HEK293 (cell line): Measurements from ENCODE around the gene PPP1R1A.
A peak's percentile ranks its signal among the peaks of the same experiment; 100 is the strongest.

ENCODE experiments used
- CTCF ChIA-PET: fragments of 350-600 bp; formaldehyde crosslinking; extraction: SDS; loops from one replicate; lab custom pipeline; 2021; ENCODE audit warnings: antibody characterized with exemption; lab: Yijun Ruan, JAX
- POLR2A ChIA-PET: fragments of 300-600 bp; formaldehyde crosslinking; extraction: SDS; loops from one replicate; lab custom pipeline; 2020; ENCODE audit warnings: antibody characterized with exemption, inconsistent platforms; lab: Yijun Ruan, JAX
- H3K27ac ChIP-seq: fragments of 200-500 bp; sonication (Bioruptor generic); 2 replicates; pipeline ENCODE4 v1.5.1; 2014; ENCODE audit warnings: low read depth, low read length, control low read depth, inconsistent platforms; ENCODE audit errors: extremely low read depth
- H3K36me3 ChIP-seq, 2 experiments: fragments of 200-500 bp in 1 of 2; sonication (Bioruptor generic) in 1 of 2; 1 replicate in 1 of 2; 2 replicates in 1 of 2; pipeline ENCODE4 v1.5.1; 2014 to 2017; ENCODE audit warnings: inconsistent platforms in 2 of 2, low read length in 2 of 2; ENCODE audit not compliant: control insufficient read depth in 2 of 2, insufficient read depth in 1 of 2
- H3K4me1 ChIP-seq: fragments of 200-500 bp; sonication (Bioruptor generic); 2 replicates; pipeline ENCODE4 v1.5.1; 2014; ENCODE audit warnings: mild to moderate bottlenecking, low read length, inconsistent platforms; ENCODE audit not compliant: control insufficient read depth, insufficient read depth
- H3K4me3 ChIP-seq: 2 replicates; pipeline ENCODE4 v1.5.1; 2011; ENCODE audit warnings: low read depth, mild to moderate bottlenecking, control low read depth, low read length, moderate library complexity
- H3K9me3 ChIP-seq: fragments of 200-500 bp; sonication (Bioruptor generic); 2 replicates; pipeline ENCODE4 v1.5.1; 2014; ENCODE audit warnings: low read depth, low read length, inconsistent platforms; ENCODE audit not compliant: control insufficient read depth, insufficient read depth
- GFI1B ChIP-seq: fragments of 450-650 bp; formaldehyde crosslinking; IDR thresholded peaks from 2 replicates; pipeline ENCODE4 v1.5.1; 2016; ENCODE audit warnings: missing biosample characterization, missing genetic modification characterization
- GLIS1 ChIP-seq: fragments of 450-650 bp; formaldehyde crosslinking; IDR thresholded peaks from 2 replicates; pipeline ENCODE4 v1.5.1; 2016; ENCODE audit warnings: missing biosample characterization, missing genetic modification characterization
- GLIS2 ChIP-seq: fragments of 450-650 bp; formaldehyde crosslinking; IDR thresholded peaks from 2 replicates; pipeline ENCODE4 v1.5.1; 2016; ENCODE audit warnings: missing biosample characterization, missing genetic modification characterization
- KLF17 ChIP-seq: fragments of 450-650 bp; formaldehyde crosslinking; IDR thresholded peaks from 2 replicates; pipeline ENCODE4 v1.5.1; 2016; ENCODE audit warnings: missing biosample characterization, missing genetic modification characterization
- KLF7 ChIP-seq: fragments of 450-650 bp; formaldehyde crosslinking; IDR thresholded peaks from 2 replicates; pipeline ENCODE4 v1.5.1; 2016; ENCODE audit warnings: missing biosample characterization, missing genetic modification characterization, borderline replicate concordance
- MEIS1 ChIP-seq: sonication (generic); formaldehyde crosslinking; IDR thresholded peaks from 2 replicates; pipeline ENCODE4 v1.8.1; 2022; ENCODE audit warnings: missing genetic modification reagents, mild to moderate bottlenecking, borderline replicate concordance
- PBX3 ChIP-seq: sonication (generic); formaldehyde crosslinking; IDR thresholded peaks from 2 replicates; pipeline ENCODE4 v1.8.1; 2022; ENCODE audit warnings: mild to moderate bottlenecking, moderate library complexity, missing genetic modification reagents
- ZBTB21 ChIP-seq: fragments of 450-650 bp; formaldehyde crosslinking; IDR thresholded peaks from 2 replicates; pipeline ENCODE4 v1.5.1; 2017; ENCODE audit warnings: missing biosample characterization, missing genetic modification characterization
- ZFP37 ChIP-seq: fragments of 450-650 bp; formaldehyde crosslinking; IDR thresholded peaks from 2 replicates; pipeline ENCODE4 v1.5.1; 2016; ENCODE audit warnings: missing biosample characterization, missing genetic modification characterization
- ZNF266 ChIP-seq: fragments of 450-650 bp; formaldehyde crosslinking; IDR thresholded peaks from 2 replicates; pipeline ENCODE4 v1.5.1; 2016; ENCODE audit warnings: missing biosample characterization, missing genetic modification characterization, low read depth
- ZNF302 ChIP-seq: fragments of 450-650 bp; formaldehyde crosslinking; IDR thresholded peaks from 2 replicates; pipeline ENCODE4 v1.5.1; 2016; ENCODE audit warnings: missing biosample characterization, missing genetic modification characterization, low read depth
- ZNF341 ChIP-seq: fragments of 450-650 bp; formaldehyde crosslinking; IDR thresholded peaks from 2 replicates; pipeline ENCODE4; 2016; ENCODE audit warnings: low read depth, missing biosample characterization, missing genetic modification characterization
- ZNF350 ChIP-seq: fragments of 450-650 bp; formaldehyde crosslinking; IDR thresholded peaks from 2 replicates; pipeline ENCODE4 v1.5.0; 2017; ENCODE audit warnings: missing biosample characterization, mild to moderate bottlenecking, missing genetic modification characterization
- ZNF398 ChIP-seq: fragments of 450-650 bp; formaldehyde crosslinking; IDR thresholded peaks from 2 replicates; pipeline ENCODE4 v1.5.1; 2017; ENCODE audit warnings: missing biosample characterization, missing genetic modification characterization
- ZNF510 ChIP-seq: fragments of 450-650 bp; formaldehyde crosslinking; IDR thresholded peaks from 2 replicates; pipeline ENCODE4 v1.5.1; 2018; ENCODE audit warnings: mild to moderate bottlenecking, missing genetic modification characterization, missing biosample characterization; ENCODE audit not compliant: insufficient replicate concordance
- ZNF530 ChIP-seq: fragments of 450-650 bp; formaldehyde crosslinking; IDR thresholded peaks from 2 replicates; pipeline ENCODE4 v1.5.1; 2016; ENCODE audit warnings: low read depth, missing biosample characterization, missing genetic modification characterization
- ZNF580 ChIP-seq: fragments of 450-650 bp; formaldehyde crosslinking; IDR thresholded peaks from 2 replicates; pipeline ENCODE4 v1.5.1; 2016; ENCODE audit warnings: missing biosample characterization, missing genetic modification characterization
- ZNF596 ChIP-seq: fragments of 450-650 bp; IDR thresholded peaks from 2 replicates; pipeline ENCODE4 v1.5.0; 2018; ENCODE audit warnings: missing biosample characterization, mild to moderate bottlenecking, missing genetic modification characterization, moderate library complexity
- ZNF639 ChIP-seq: fragments of 450-650 bp; formaldehyde crosslinking; IDR thresholded peaks from 2 replicates; pipeline ENCODE4 v1.5.1; 2016; ENCODE audit warnings: missing biosample characterization, missing genetic modification characterization
- ZNF777 ChIP-seq: fragments of 450-650 bp; formaldehyde crosslinking; IDR thresholded peaks from 2 replicates; pipeline ENCODE4 v1.5.1; 2017; ENCODE audit warnings: missing biosample characterization, missing genetic modification characterization, borderline replicate concordance

PPP1R1A gene

GRCh38 chr12:54588890-54589267 is 420 bp upstream of the PPP1R1A start (continued):
- TF ChIP-seq ZFP37 (tag by site-specific recombination) = no peak
- TF ChIP-seq ZNF596 (tag by site-specific recombination) = no peak
- peak; percentile 56; the same call in 1 of the 2 replicates for TF ChIP-seq ZNF580 (tag by site-specific recombination)
- no peak for TF ChIP-seq PBX3
- TF ChIP-seq ZNF777 (tag by site-specific recombination) = 0 out of 2 replicates have a peak, but pooled peaks have one; percentile 32
- TF ChIP-seq KLF7 (tag by site-specific recombination) = peak; percentile 57; the same call in 1 of the 2 replicates
- TF ChIP-seq GLIS1 (tag by site-specific recombination) = no peak
- TF ChIP-seq MEIS1 = no peak
- no peak for TF ChIP-seq ZNF266 (tag by site-specific recombination)
- TF ChIP-seq GFI1B (tag by site-specific recombination) = no peak
- peak; percentile 32; the same call in 1 of the 2 replicates for TF ChIP-seq ZNF530 (tag by site-specific recombination)
- no peak for TF ChIP-seq ZBTB21 (tag by site-specific recombination)
- no peak for TF ChIP-seq ZNF510 (tag by site-specific recombination)
- TF ChIP-seq ZNF639 = no peak
- TF ChIP-seq KLF17 (tag by site-specific recombination) = 0 out of 2 replicates have a peak, but pooled peaks have one; percentile 16
- TF ChIP-seq ZNF302 (tag by site-specific recombination) = no peak

- 0 out of 2 replicates have a peak, but pooled peaks have one; percentile 0 for TF ChIP-seq ZNF341 (tag by site-specific recombination)
- TF ChIP-seq ZNF398 (tag by site-specific recombination) = peak; percentile 60
- 0 out of 2 replicates have a peak, but pooled peaks have one; percentile 7 for TF ChIP-seq GLIS2
- TF ChIP-seq ZNF350 (tag by site-specific recombination) = no peak
- TF ChIP-seq, all 188 proteins: peak for 3
- H3K36me3 ChIP-seq = no peaks in the 10 kb centered on the region
- H3K27ac ChIP-seq = no peak overlapping the region
- ChIA-PET POLR2A (interaction anchor here (0.7 to 1.4 kb wide), 3 partner anchors 8 to 60 kb away, joined by 3 read pairs; no protein-coding TSS in a partner anchor), CTCF (interaction anchor here (0.5 to 2.5 kb wide), 12 partner anchors 8 to 262 kb away, joined by 3 to 20 read pairs (median 4); no protein-coding TSS in a partner anchor)
- H3K4me3 ChIP-seq = no peak overlapping the region
- no peaks in the 10 kb centered on the region for H3K4me1 ChIP-seq
- H3K9me3 ChIP-seq = no peaks in the 10 kb centered on the region
These were observed 1.1 kb downstream of the PPP1R1A start for GRCh38 chr12:54587315-54587873.
